Nephron progenitor cell (in vitro differentiated cells): ENCODE data around the gene NDUFS7.

Source experiments
- DNase-seq: peaks from one replicate; pipeline ENCODE4 v3.0.0; 2021
- H3K27ac Mint-ChIP-seq: 2 replicates; pipeline ENCODE4 v1.8.0; 2021; ENCODE audit warnings: mild to moderate bottlenecking, moderate library complexity, mixed read lengths
- H3K27me3 Mint-ChIP-seq: 2 replicates; pipeline ENCODE4 v1.8.0; 2021; ENCODE audit warnings: mild to moderate bottlenecking, low read depth, mixed read lengths; ENCODE audit not compliant: poor library complexity
- H3K36me3 Mint-ChIP-seq: 2 replicates; pipeline ENCODE4 v1.8.0; 2021; ENCODE audit warnings: low read depth, mixed read lengths
- H3K4me1 Mint-ChIP-seq: 2 replicates; pipeline ENCODE4 v1.8.0; 2021; ENCODE audit warnings: mixed read lengths
- H3K4me3 Mint-ChIP-seq: 2 replicates; pipeline ENCODE4 v1.8.0; 2021; ENCODE audit warnings: mild to moderate bottlenecking, moderate library complexity, mixed read lengths
- H3K9me3 Mint-ChIP-seq: 2 replicates; pipeline ENCODE4 v1.8.0; 2021; ENCODE audit warnings: mild to moderate bottlenecking, moderate library complexity, mixed read lengths
- CTCF ChIP-seq: fragments of 200-600 bp; sonication (generic); IDR thresholded peaks from 2 replicates; pipeline ENCODE4 v1.5.0; 2021; ENCODE audit warnings: antibody characterized with exemption

NDUFS7 gene

GRCh38 chr19:1434040-1434366 is 50.3 kb downstream of the NDUFS7 start:
- Mint-ChIP-seq H3K27ac (no peak overlapping the region), H3K9me3 (no peaks in the 10 kb centered on the region), H3K36me3 (peaks cover 9% of the 10 kb centered on the region), H3K27me3 (peaks cover 2% of the 10 kb centered on the region), H3K4me3 (no peak overlapping the region), H3K4me1 (peaks cover 19% of the 10 kb centered on the region)
- TF ChIP-seq CTCF: no peak
- no peak for DNase-seq

GRCh38 chr19:1434577-1435060 is 50.9 kb downstream of the NDUFS7 start:
- Mint-ChIP-seq H3K27ac (no peak overlapping the region), H3K4me1 (peaks cover 24% of the 10 kb centered on the region), H3K27me3 (peaks cover 2% of the 10 kb centered on the region), H3K36me3 (peaks cover 9% of the 10 kb centered on the region), H3K9me3 (no peaks in the 10 kb centered on the region), H3K4me3 (no peak overlapping the region)
- DNase-seq: no peak
- no peak for TF ChIP-seq CTCF

GRCh38 chr19:1435378-1435989 is 51.8 kb downstream of the NDUFS7 start:
- H3K27ac Mint-ChIP-seq: peak overlapping the region; percentile 88
- peaks cover 9% of the 10 kb centered on the region for H3K36me3 Mint-ChIP-seq
- H3K27me3 Mint-ChIP-seq: peaks cover 2% of the 10 kb centered on the region
- H3K4me3 Mint-ChIP-seq: no peak overlapping the region
- no peaks in the 10 kb centered on the region for H3K9me3 Mint-ChIP-seq
- H3K4me1 Mint-ChIP-seq: peaks cover 27% of the 10 kb centered on the region
- no peak for TF ChIP-seq CTCF
- no peak for DNase-seq

GRCh38 chr19:1437609-1438008 is 53.9 kb downstream of the NDUFS7 start:
- Mint-ChIP-seq H3K36me3 (peaks cover 29% of the 10 kb centered on the region), H3K27me3 (peaks cover 6% of the 10 kb centered on the region), H3K9me3 (no peaks in the 10 kb centered on the region), H3K27ac (no peak overlapping the region), H3K4me3 (peak overlapping the region; percentile 97), H3K4me1 (peaks cover 41% of the 10 kb centered on the region)
- no peak for TF ChIP-seq CTCF
- no peak for DNase-seq

GRCh38 chr19:1438035-1438932 is 54.6 kb downstream of the NDUFS7 start, which contains the start of gene RPS15:
TSS of gene RPS15 (plus strand) at chr19:1438396. CDS start at chr19:1438426, 30 bp downstream.
- Mint-ChIP-seq H3K27ac (peak within 1 kb of the TSS; percentile 100), H3K36me3 (peaks cover 33% of the 10 kb centered on the region), H3K27me3 (peaks cover 6% of the 10 kb centered on the region), H3K4me3 (peak within 1 kb of the TSS; percentile 97), H3K4me1 (peaks cover 43% of the 10 kb centered on the region), H3K9me3 (no peaks in the 10 kb centered on the region)
- peak; percentile 97 for DNase-seq
- peak; percentile 85 for TF ChIP-seq CTCF
